MM.1S (cell line): ENCODE data around the gene GLYATL1B.

Experiments
- CTCF ChIP-seq: fragments of 300-600 bp; sonication (generic); IDR thresholded peaks from 2 replicates; pipeline ENCODE4 v1.5.1; 2016; ENCODE audit warnings: antibody characterized with exemption, low read length, mixed read lengths
- EZH2 ChIP-seq: fragments of 300-600 bp; sonication (generic); optimal IDR thresholded peaks from 2 replicates; pipeline ENCODE3; 2017; ENCODE audit warnings: low read depth, mild to moderate bottlenecking, antibody characterized with exemption, low read length, mixed read lengths
- EZH2phosphoT487 ChIP-seq: fragments of 300-600 bp; sonication (generic); IDR thresholded peaks from 2 replicates; pipeline ENCODE4 v1.6.1; 2018; ENCODE audit warnings: antibody characterized with exemption, low read length

GRCh38 chr11:59069087-59069486 lies 17.0 kb upstream of the GLYATL1B start:
- TF ChIP-seq CTCF: no peak
- no peak for TF ChIP-seq EZH2
- no peak for TF ChIP-seq EZH2phosphoT487
